GM18909 (cell line): ENCODE data around the gene GUCY1A2.
"Not testable (repeated sequence)": the region's sequence is repeated elsewhere in the genome, so short reads cannot be mapped to it uniquely, and the experiment has no call there.

Experiments
- ATAC-seq: cut with Tn5 transposase; IDR thresholded peaks from one replicate; pipeline ENCODE4 v1.9.1; 2021; ENCODE audit warnings: mild to moderate bottlenecking; ENCODE audit not compliant: unreplicated experiment, poor library complexity

GUCY1A2 gene

DNA sequence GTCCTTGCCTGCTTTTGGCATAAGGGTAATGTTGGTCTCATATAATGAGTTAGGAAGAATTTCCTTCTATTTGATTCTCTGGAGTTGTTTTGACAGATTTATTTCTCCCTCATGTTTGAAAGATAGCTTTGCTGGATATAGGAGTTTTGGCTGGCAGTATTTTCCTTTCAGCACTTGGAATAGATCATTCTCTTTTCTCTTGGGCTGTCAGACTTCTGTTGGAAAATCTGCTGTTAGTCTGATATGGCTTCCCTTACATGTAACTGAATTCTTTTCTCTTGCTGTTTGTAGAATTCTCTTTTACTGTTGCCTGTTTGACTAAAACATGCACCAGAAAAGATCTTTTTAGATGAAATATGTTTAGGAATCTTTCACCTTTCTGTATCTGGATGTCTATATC is 165.5 kb downstream of the GUCY1A2 start:
- no peak for ATAC-seq

DNA sequence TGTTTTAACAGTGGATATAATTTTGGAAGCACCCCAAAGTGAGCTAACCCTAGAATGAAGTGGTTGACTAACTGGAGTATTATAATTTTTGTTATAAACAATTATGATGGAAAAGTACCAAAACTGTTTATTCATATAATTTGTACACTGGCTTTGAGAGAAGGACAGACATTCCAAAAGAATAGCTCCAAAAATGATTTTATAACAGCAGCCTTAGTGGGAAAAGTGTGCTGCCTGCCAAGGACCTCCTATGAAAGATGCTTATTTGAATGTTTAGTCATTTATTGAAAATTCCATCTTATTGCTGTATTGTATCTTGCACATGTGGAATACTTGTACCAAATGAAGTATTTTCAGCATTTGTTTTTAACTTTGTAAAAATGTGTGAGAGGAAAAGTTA is 169.8 kb downstream of the GUCY1A2 start:
- no peak for ATAC-seq

DNA sequence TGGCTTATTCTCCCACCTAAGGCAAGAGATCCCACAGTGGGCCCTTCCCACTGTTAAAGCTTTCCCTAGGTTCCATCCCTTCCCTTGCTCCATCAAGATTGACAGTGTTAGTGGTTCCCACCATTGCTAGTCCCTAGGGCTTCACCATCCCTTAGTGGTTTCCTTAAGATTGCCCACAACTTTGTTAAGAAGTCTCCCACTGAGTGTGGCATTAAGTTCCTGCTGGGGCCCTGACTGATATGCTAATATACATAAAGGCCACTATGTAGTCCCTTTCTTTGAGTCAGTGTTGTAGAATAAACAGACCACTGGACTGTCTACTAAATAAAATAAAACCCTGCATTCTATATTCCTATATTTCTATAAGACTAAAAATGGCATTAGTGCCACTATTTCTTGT is 176.1 kb downstream of the GUCY1A2 start:
- ATAC-seq = no peak

DNA sequence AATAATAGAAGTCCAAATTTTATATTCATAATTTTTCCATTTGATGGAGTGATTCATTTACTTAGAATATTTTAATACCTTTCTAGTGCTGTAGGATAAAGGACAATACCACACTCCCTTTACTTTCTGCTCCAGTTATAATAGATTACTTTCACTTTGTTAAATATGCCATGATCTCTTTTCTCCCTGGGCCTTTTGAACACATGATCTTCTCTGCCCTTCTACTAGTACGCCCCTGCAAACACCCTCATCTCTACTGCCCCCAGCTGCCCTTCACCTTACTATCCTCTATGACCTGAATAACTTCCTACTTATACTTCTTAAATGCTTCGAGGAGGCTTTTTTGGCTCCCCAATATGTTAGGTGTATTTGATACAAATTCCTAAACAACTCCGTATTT is 177.3 kb downstream of the GUCY1A2 start:
- no peak for ATAC-seq

DNA sequence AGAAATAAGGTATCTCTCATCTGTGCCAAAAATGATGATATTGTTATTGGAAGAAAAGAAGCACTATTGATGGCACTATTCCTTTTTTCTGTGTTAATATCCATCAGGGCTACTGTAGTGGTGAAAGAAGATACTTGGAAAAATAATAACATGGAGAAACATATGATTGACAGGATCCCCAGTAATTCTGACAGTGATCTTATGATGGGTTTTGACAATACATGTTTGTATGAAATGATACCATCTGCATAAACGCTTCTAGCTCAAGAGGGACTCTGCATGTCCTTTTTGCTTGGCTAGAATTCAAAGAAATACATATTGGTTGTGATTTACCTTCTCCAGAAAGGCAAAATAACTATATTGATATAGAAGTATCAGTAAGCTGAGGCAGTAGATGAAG is 178.1 kb downstream of the GUCY1A2 start:
- ATAC-seq = no peak

DNA sequence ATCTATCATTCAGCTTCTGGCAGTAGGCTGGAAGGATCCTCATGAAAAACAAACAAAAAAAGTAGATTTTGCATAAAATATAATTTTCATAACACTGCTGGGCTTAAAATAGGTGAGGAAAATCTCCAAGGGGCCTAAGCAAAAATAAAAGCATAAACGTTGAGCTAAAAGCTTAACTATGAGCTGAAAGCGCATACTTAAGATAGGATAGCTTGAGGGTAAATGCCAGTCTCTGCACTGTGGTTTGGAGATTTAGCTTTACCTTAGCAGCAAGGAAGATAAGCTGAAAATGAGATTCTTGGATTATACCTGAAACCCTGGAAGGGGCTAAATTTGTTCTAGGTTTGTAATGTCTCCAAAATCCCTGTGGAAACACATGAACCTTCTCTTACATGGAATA is 183.7 kb downstream of the GUCY1A2 start:
- no peak for ATAC-seq

DNA sequence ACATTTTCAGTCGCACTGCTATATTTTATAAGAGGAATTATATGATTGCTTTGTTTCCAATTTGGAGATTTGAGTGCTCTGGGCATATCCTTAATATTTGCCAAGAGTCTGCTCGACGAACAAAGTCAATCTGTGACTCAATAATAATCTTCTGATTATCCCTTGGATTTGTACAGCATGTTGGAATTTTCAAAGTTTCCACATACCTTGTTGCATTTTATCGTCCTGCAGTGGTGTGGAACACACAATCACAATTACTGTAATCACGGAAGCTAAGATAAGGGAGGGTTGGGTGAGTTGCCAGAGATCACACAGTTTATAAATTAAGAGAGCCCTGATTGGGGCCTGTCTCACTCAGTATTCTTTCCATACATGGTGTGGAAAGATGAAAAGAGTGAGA is 189.3 kb downstream of the GUCY1A2 start:
- ATAC-seq = no peak

DNA sequence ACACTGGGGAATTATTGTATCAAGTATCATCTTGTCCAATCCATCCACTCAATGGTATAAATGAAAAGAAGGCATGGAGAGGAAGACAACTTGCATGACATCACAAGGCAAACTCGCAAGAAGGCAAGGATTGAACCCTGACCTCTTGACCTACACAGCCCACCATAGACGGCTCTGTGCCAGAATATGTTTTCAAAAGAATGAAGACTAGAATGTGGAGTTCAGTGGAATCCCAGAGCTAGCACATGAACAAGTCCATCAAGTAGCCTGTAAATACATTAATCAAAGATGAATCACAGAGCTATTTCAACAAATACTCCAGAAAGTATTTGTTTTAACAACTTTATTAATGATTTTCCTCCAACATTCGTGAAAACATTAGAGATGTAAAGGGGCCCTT is 189.7 kb downstream of the GUCY1A2 start:
- no peak for ATAC-seq

DNA sequence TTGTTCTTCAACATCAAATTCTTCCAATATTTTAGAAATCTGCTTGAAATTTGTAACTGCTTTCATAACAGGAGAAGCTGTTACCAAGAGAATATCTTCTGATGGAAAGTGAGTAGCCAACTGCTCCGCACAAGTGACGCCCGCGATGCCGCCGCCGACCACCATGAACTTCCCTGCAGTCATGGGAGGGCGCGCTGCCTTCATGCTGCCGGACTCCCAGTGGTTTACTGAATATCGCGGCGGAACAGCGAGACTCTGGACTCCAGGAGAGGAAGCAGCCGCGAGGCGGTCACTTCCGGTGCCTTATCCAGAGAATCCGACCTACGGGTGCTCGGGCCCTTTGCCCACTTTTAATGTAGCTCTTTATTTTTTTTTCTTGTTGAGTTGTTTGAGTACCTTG is 190.6 kb downstream of the GUCY1A2 start:
- ATAC-seq = no peak

DNA sequence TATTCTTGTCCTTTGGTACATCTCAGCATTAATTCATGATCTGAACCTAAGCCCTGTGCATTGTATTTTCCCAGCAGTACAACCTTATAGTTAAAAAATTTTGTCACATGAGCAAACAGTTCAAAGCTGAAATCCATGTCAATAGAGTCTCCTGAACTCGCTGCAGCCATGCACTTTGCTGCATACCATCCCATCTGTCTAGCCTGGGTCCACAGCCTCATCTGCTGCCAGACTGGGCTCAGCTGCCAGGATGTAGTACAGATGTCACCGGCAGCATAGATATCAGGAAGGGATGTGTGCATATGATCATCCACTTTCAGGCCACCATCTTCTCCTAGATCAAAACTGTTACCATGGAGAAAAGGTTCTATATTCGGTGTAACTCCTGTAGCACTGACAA is 191.7 kb downstream of the GUCY1A2 start:
- ATAC-seq = not testable (repeated sequence)

DNA sequence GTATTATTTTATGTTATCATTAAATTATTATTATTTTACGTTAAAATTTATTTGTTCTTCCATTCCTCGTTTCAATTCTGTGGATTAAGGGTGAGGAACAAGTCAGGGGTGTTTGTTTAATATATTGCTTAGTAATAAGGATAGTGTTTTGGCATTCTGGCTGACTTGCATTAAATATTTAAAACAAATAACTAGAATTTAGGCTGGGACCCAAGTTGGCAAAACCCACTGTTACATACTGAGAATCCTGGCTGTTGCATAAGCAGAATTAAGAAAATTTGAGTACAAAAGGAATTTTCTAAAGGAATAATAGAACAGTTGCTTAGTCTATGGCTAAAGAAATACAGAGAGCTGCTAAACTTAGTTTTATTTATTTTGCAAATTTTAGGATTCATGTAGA is 196.4 kb downstream of the GUCY1A2 start:
- no peak for ATAC-seq

DNA sequence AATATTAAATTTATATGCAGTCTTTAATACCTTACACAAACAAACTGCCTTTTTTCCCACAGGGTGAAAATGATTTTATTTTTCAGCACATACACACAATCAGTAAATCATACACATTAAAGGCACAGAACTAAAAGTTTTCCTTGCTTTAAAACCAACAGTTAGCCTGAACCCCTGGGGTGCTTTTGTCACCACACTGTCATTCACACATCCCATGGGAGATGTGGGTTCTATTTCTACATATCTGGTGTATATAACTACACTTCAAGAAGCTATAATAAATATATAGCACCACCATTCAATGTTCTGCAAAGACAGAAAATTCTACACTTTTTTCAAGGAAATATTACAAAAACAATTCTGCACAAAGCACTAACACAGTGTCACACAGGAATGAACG is 197.0 kb downstream of the GUCY1A2 start:
- no peak for ATAC-seq

DNA sequence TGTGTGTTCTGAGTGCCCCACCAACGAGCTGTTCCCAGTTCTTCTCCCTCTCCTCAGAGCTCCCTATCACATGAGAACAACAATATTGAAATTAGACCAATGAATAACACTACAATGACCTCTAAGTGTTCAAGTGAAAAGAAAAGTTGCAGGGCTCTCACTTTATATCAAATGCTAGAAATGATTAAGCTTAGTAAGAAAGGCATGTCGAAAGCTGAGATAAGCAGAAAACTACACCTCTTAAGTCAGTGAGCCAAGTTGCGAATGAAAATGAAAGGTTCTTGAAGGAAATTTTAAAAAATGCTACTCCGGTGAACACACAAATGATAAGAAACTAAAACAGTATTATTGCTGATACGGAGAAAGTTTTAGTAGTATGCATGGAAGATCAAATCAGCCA is 199.8 kb downstream of the GUCY1A2 start:
- ATAC-seq = no peak

DNA sequence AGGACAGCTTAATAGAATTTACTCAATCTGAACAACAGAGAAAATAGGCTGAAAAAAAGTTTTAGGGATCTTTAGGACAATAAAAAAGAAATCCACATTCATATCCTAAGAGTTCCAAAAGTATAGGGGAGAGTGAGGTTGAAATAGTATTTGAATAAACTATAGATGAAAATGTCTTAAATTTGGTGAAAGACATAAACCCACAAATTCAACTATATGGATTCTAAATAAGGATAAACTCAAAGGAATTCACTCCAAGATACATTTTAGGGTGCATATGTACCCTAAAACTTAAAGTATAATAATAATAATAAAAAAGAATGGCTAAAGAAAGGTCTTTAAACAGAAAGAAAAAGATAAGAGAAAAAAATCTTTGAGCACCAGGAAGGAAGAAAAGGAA is 203.1 kb downstream of the GUCY1A2 start:
- no peak for ATAC-seq

DNA sequence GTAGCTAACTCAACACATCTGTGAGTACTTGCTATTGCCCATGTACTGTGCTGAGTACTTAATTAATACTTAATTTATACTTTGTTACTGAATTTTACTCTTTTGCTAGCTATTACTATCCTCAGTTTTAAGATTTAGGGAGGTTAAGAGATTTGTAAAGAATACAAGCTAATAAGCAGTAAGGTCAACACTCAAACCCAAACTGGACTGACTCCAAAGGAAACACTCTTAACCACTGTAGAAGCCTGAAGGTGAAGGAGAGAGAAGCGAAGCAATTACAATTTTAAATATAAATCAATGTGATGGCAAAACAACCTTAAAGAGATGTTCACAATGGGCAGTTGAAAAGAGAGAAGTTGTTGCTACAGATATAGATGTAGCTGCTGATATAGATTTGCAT is 204.5 kb downstream of the GUCY1A2 start:
- ATAC-seq = no peak

DNA sequence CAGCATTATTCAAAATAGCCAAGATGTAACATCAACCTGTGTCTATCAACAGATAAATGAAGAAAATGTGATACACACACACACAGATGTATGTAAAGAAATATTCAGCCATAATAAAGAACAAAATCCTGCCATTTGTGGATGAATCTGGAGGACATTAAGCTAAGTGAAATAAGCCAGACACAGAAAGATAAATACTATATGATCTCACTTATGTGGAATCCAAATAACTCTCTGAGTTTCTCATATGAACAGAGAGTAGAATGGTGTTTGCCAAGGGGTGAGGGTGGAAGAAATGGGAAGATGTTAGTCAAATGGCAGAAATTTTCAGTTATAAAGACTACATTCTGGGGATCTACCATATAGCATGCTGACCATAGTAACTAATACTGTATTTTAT is 224.2 kb downstream of the GUCY1A2 start:
- no peak for ATAC-seq

DNA sequence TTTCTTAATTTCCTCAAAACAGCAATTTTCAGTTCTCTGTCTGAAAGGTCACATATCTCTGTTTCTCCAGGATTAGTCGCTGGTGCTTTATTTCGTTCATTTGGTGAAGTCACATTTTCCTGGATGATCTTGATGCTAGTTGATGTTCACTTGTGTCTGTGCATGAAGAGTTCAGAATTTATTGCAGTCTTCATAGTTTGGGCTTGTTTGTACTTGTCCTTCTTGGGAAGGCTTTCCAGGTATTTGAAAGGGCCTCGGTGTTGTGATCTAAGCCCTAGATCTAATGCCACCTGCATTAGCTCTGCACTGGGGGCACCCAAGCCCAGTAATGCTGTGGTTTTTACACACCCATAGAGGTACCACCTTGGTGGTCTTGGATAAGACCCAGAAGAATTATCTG is 228.9 kb downstream of the GUCY1A2 start:
- no peak for ATAC-seq

DNA sequence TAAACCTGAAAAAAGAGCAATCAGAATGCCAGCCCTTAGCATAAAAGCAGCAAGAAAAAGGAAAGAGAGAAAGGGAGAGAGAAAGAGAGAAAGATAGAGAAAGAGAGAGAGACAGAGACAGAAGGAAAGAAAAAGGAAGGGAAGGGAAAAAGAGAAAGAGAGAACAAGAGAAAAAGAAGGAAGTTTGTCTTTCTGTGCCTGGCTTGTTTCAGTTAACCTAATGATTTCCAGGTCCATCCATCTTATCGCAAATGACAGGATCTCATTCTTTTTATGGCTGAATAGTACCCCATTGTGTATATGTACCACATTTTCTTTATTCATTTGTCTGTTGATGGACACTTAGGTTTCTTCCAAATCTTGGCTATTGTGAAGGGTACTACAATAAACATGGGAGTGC is 230.8 kb downstream of the GUCY1A2 start:
- no peak for ATAC-seq

DNA sequence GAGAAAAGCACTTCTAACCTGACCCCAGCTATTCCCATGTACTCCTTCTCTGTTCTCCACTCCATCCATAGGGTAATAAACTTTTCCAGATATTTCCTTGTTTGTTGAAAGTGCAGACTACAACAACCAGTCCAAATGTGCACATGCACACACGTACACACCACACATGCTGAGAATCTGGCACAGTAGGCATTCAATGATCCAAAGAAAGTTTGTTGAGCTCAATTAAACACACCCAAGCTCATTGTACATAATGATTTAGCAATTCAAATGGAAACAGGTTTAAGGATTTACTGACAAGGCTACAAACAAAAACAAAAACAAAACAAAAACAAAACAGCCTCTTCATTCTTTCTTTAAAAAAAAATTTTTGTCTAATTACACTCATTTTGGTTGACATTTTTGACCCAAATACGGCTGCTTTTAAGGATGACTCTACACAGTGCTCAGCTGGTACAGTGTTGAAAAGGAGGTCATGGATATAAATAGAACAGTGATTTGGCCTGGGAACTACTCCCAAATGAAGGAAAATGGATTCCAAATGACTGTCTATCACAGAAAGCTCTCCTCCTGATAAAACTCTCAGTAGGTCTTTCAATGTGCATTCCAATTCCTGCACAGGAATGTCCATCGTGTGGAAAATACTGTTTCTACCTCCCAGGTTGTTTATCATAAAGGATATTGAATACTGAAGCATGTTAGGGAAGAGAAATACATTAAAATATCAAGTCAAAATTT is 232.2 kb downstream of the GUCY1A2 start:
- no peak for ATAC-seq

DNA sequence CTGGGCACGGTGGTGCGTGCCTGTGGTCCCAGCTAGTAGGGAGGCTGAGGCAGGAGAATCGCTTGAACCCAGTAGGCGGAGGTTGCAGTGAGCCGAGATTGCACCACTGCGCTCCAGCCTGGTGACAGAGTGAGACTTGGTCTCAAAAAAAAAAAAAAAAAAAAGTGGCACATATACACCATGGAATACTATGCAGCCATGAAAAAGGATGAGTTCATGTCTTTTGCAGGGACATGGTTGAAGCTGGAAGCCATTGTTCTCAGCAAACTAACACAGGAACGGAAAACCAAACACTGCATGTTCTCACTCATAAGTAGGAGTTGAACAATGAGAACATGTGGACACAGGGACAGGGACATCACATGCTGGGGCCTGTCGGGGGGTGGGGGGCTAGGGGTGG is 241.0 kb downstream of the GUCY1A2 start:
- ATAC-seq = not testable (repeated sequence)

DNA sequence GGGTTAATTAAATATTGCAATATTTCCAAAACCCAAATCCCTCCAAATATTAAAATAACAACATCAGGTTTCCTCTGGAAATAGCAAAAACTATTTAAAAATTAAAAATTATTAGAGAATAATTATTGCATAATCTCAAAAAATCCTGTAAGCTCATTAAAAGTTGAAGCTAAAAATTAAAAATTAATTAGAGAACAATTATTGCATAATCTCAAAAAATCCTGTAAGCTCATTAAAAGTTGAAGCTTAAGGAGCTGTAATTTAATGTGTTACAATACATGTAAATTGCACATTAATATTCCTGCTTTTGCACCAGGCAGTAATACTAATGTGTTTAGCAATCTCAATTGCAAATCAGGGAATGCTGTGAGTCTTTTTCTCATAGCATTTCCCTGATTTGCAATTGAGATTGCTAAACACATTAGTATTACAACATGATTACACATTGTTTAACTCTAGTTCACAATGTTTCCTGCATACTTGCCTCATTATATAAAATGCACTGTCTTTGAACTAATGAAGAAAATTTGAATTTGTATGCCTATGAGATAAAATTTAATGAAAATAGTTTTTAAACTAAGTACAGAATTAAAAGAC is 247.7 kb downstream of the GUCY1A2 start:
- ATAC-seq = no peak

DNA sequence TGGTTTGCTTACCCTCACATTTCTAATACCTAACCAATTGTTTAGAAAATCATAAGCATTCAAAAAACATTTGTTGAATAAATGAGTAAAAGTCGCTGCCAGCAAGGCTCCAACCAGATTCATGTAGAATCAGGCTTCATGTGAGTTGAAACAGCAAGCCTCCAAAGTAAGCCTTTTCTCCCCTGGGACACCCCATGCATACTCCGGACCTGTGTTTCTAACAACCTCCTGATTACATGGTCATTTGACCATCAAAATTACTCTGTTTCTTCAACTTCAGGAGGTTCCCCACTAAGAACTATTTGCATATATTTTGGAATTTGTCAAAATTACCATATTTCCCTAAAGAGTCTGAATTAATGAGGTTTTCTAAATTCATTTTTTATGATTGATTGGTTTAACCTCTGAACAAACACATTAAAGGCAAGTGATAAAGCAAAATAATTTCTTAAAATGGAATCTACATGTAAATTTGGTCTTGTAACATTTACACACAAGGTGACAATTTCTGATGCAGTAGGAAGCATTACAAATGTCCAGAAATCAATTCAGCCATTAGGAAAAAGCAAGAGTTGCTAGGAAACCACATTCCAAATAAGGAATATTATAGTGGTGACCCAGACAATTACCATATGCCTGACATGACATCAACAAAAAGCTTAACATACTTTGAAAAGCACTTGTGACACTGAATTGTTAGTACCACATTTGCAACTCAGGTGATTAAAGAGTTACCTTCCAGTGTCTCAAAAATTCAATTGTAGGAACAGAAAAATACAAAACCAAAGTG is 252.6 kb downstream of the GUCY1A2 start:
- ATAC-seq = no peak
